Renal cortex interstitium (tissue), 11 donors: ENCODE data around the gene SLC66A1. TPM values are rescaled to one million over a fixed set of nuclear protein-coding genes. Genes with fewer than 3 reads are reported as not detected.

Experiments
- DNase-seq, 11 donors: peaks; one replicate each; pipeline ENCODE4 v3.0.0-alpha.2; 2013; ENCODE audit warnings: low read depth in 9 of 11, low spot score in 4 of 11; ENCODE audit errors: extremely low read depth in 1 of 11
- polyA plus RNA-seq, 3 donors: library from polyadenylated mRNA; unstranded; fragments of 120-200 nt; gene quantifications; one replicate each; pipeline ENCODE4 v1.2.1, GENCODE V29; 2013; ENCODE audit not compliant: insufficient read length in 3 of 3

The SLC66A1 gene
- polyA plus RNA-seq, 3 donors, result 10.1 to 16.8 (median 15.7) TPM

- no peak for DNase-seq
These were observed 3.5 kb downstream of the SLC66A1 start for GRCh38 chr1:19315378-19316198.

GRCh38 chr1:19317126-19317910 is 5.2 kb downstream of the SLC66A1 start:
- DNase-seq, result no peak

GRCh38 chr1:19319196-19319595 is 7.1 kb downstream of the SLC66A1 start:
- no peak for DNase-seq

- DNase-seq, result no peak
These were observed 8.9 kb downstream of the SLC66A1 start for GRCh38 chr1:19321071-19321470.

GRCh38 chr1:19322481-19322880 is 10.4 kb downstream of the SLC66A1 start:
- DNase-seq, result no peak

- DNase-seq, result no peak
These were observed 12.0 kb downstream of the SLC66A1 start for GRCh38 chr1:19323987-19324664.

GRCh38 chr1:19324665-19324990 is 12.5 kb downstream of the SLC66A1 start:
- DNase-seq, result no peak

- DNase-seq, result no peak
These were observed 13.3 kb downstream of the SLC66A1 start for GRCh38 chr1:19325368-19325957.

- no peak for DNase-seq
These were observed 14.0 kb downstream of the SLC66A1 start for GRCh38 chr1:19325958-19326747.

GRCh38 chr1:19326748-19327065 is 14.6 kb downstream of the SLC66A1 start:
- DNase-seq, result no peak

GRCh38 chr1:19327301-19327700 is 15.2 kb downstream of the SLC66A1 start:
- no peak for DNase-seq

GRCh38 chr1:19327736-19328135 is 15.6 kb downstream of the SLC66A1 start:
- no peak for DNase-seq

- no peak for DNase-seq
These were observed 16.4 kb downstream of the SLC66A1 start for GRCh38 chr1:19328486-19328885.

GRCh38 chr1:19329188-19329587 is 17.1 kb downstream of the SLC66A1 start:
- no peak for DNase-seq

GRCh38 chr1:19329611-19330010 is 17.5 kb downstream of the SLC66A1 start:
- no peak for DNase-seq

- DNase-seq, result no peak
These were observed 18.5 kb downstream of the SLC66A1 start for GRCh38 chr1:19330449-19331135.

GRCh38 chr1:19331262-19331878 is 19.2 kb downstream of the SLC66A1 start:
- DNase-seq, result no peak

- DNase-seq, result no peak
These were observed 20.7 kb downstream of the SLC66A1 start for GRCh38 chr1:19332832-19333231.
